H9 (cell line): ENCODE results near the gene CAMK2G. TPM values are rescaled to one million over a fixed set of nuclear protein-coding genes. Genes with fewer than 3 reads are reported as not detected.

Experiments
- DNase-seq: peaks from one replicate; pipeline ENCODE4 v3.0.0-alpha.2; 2017
- H2AFZ ChIP-seq: one replicate; pipeline ENCODE4 v1.6.1; 2013; ENCODE audit warnings: mild to moderate bottlenecking, low read length, control low read depth, moderate library complexity
- H2AK5ac ChIP-seq: 2 replicates; pipeline ENCODE4 v1.6.1; 2013; ENCODE audit warnings: low read length, control low read depth, mixed read lengths; ENCODE audit not compliant: insufficient read length
- H2BK120ac ChIP-seq: one replicate; pipeline ENCODE4 v1.6.1; 2013; ENCODE audit warnings: low read depth, mild to moderate bottlenecking, low read length, control low read depth, inconsistent platforms; ENCODE audit not compliant: poor library complexity, severe bottlenecking
- H2BK12ac ChIP-seq: 2 replicates; pipeline ENCODE4 v1.6.1; 2013; ENCODE audit warnings: low read length, control low read depth, mixed read lengths, low read depth; ENCODE audit not compliant: insufficient read length
- H2BK15ac ChIP-seq: 2 replicates; pipeline ENCODE4 v1.6.1; 2013; ENCODE audit warnings: low read depth, low read length, control low read depth
- H2BK20ac ChIP-seq: one replicate; pipeline ENCODE4 v1.6.1; 2013; ENCODE audit warnings: low read depth, mild to moderate bottlenecking, low read length, control low read depth, inconsistent platforms; ENCODE audit not compliant: poor library complexity, severe bottlenecking
- H2BK5ac ChIP-seq: 2 replicates; pipeline ENCODE4 v1.6.1; 2013; ENCODE audit warnings: low read length, control low read depth, mixed read lengths; ENCODE audit not compliant: insufficient read length
- H3K14ac ChIP-seq: 2 replicates; pipeline ENCODE4 v1.6.1; 2013; ENCODE audit warnings: low read length, control low read depth; ENCODE audit not compliant: insufficient read depth
- H3K18ac ChIP-seq: 2 replicates; pipeline ENCODE4 v1.6.1; 2013; ENCODE audit warnings: low read depth, mild to moderate bottlenecking, mixed read lengths, low read length, control low read depth; ENCODE audit not compliant: insufficient read length
- H3K23ac ChIP-seq: 2 replicates; pipeline ENCODE4 v1.6.1; 2013; ENCODE audit warnings: low read length, control low read depth, mixed read lengths, low read depth; ENCODE audit not compliant: insufficient read length
- H3K23me2 ChIP-seq: 2 replicates; pipeline ENCODE4 v1.6.1; 2013; ENCODE audit warnings: low read depth, mild to moderate bottlenecking, mixed read lengths, low read length, control low read depth; ENCODE audit not compliant: insufficient read length, poor library complexity, severe bottlenecking
- H3K27ac ChIP-seq: 2 replicates; pipeline ENCODE4 v1.5.1; 2013; ENCODE audit warnings: low read length, control low read depth, mixed read lengths, low read depth; ENCODE audit not compliant: insufficient read length
- H3K27me3 ChIP-seq: 2 replicates; pipeline ENCODE4 v1.6.1; 2013; ENCODE audit warnings: low read length, control low read depth, inconsistent platforms; ENCODE audit not compliant: insufficient read depth
- H3K4ac ChIP-seq: 2 replicates; pipeline ENCODE4 v1.6.1; 2013; ENCODE audit warnings: low read depth, mild to moderate bottlenecking, control low read depth, inconsistent platforms, low read length, moderate library complexity
- H3K4me1 ChIP-seq: 2 replicates; pipeline ENCODE4 v1.6.1; 2013; ENCODE audit warnings: low read length, control low read depth, inconsistent platforms; ENCODE audit not compliant: insufficient read depth
- H3K4me2 ChIP-seq: 2 replicates; pipeline ENCODE4 v1.6.1; 2013; ENCODE audit warnings: low read length, control low read depth, mixed read lengths; ENCODE audit not compliant: insufficient read length, insufficient read depth
- H3K56ac ChIP-seq: 2 replicates; pipeline ENCODE4 v1.6.1; 2013; ENCODE audit warnings: low read depth, mild to moderate bottlenecking, mixed read lengths, low read length, control low read depth; ENCODE audit not compliant: insufficient read length
- H3K79me1 ChIP-seq: 2 replicates; pipeline ENCODE4 v1.6.1; 2013; ENCODE audit warnings: low read depth, mild to moderate bottlenecking, moderate library complexity, low read length, control low read depth, inconsistent platforms; ENCODE audit not compliant: insufficient read depth, poor library complexity, severe bottlenecking
- H3K79me2 ChIP-seq: 2 replicates; pipeline ENCODE4 v1.6.1; 2013; ENCODE audit warnings: low read length, control low read depth, inconsistent platforms; ENCODE audit not compliant: insufficient read depth
- H3K9ac ChIP-seq: 2 replicates; pipeline ENCODE4 v1.6.1; 2013; ENCODE audit warnings: low read length, control low read depth, mixed read lengths; ENCODE audit not compliant: insufficient read length; ENCODE audit errors: extremely low read depth
- H3K9me3 ChIP-seq: one replicate; pipeline ENCODE4 v1.6.1; 2013; ENCODE audit warnings: low read depth, low read length, inconsistent platforms; ENCODE audit not compliant: control insufficient read depth
- H3T11ph ChIP-seq: one replicate; pipeline ENCODE4 v1.6.1; 2013; ENCODE audit warnings: mild to moderate bottlenecking, low read length, control low read depth, inconsistent platforms
- H4K20me1 ChIP-seq: one replicate; pipeline ENCODE4 v1.6.1; 2013; ENCODE audit not compliant: control insufficient read depth, insufficient read length, insufficient read depth
- H4K5ac ChIP-seq: 2 replicates; pipeline ENCODE4 v1.6.1; 2013; ENCODE audit warnings: low read depth, mild to moderate bottlenecking, mixed read lengths, low read length, control low read depth; ENCODE audit not compliant: insufficient read length
- H4K8ac ChIP-seq: replicated peaks from 2 replicates; pipeline ENCODE4 v1.6.1; 2013; ENCODE audit warnings: low read length, control low read depth, mixed read lengths, low read depth; ENCODE audit not compliant: insufficient read length
- H4K91ac ChIP-seq: 2 replicates; pipeline ENCODE4 v1.6.1; 2013; ENCODE audit warnings: low read depth, mild to moderate bottlenecking, moderate library complexity, mixed read lengths, low read length, control low read depth; ENCODE audit not compliant: insufficient read length
- H3K27ac Mint-ChIP-seq, 3 experiments: 2 replicates in 2 of 3; 3 replicates in 1 of 3; pipeline ENCODE4 v1.8.0; 2020 to 2021; ENCODE audit warnings: mixed read lengths in 3 of 3, mild to moderate bottlenecking in 1 of 3, moderate library complexity in 1 of 3
- H3K27me3 Mint-ChIP-seq: 2 replicates; pipeline ENCODE4 v1.8.0; 2021; ENCODE audit warnings: low read depth, mild to moderate bottlenecking, moderate library complexity, mixed read lengths
- H3K36me3 Mint-ChIP-seq, 3 experiments: 2 replicates in 2 of 3; 3 replicates in 1 of 3; pipeline ENCODE4 v1.8.0; 2020 to 2021; ENCODE audit warnings: low read depth in 3 of 3, mixed read lengths in 3 of 3; ENCODE audit not compliant: insufficient read depth in 1 of 3
- H3K4me1 Mint-ChIP-seq, 2 experiments: 2 replicates each; pipeline ENCODE4 v1.8.0; 2020; ENCODE audit warnings: mixed read lengths in 2 of 2
- H3K4me3 Mint-ChIP-seq, 2 experiments: 2 replicates in 1 of 2; 3 replicates in 1 of 2; pipeline ENCODE4 v1.8.0; 2020 to 2021; ENCODE audit warnings: mild to moderate bottlenecking in 2 of 2, mixed read lengths in 2 of 2, moderate library complexity in 1 of 2
- H3K9me3 Mint-ChIP-seq, 2 experiments: 2 replicates in 1 of 2; 3 replicates in 1 of 2; pipeline ENCODE4 v1.8.0; 2020; ENCODE audit warnings: mild to moderate bottlenecking in 2 of 2, mixed read lengths in 2 of 2, moderate library complexity in 1 of 2
- CTCF ChIP-seq: fragments of 200-600 bp; sonication (generic); conservative IDR thresholded peaks from 3 replicates; pipeline ENCODE4 v1.8.0; 2021; ENCODE audit warnings: antibody characterized with exemption, mild to moderate bottlenecking
- WGBS: extraction: QIAGEN DNeasy Blood & Tissue Kit; methylation state at CpG from one replicate; pipeline ENCODE4 v1.1.7; 2013; ENCODE audit warnings: missing lambda C conversion rate, low lambda C conversion rate, mixed read lengths; ENCODE audit not compliant: insufficient read length; ENCODE audit errors: extremely low coverage; 5-methylcytosine and 5-hydroxymethylcytosine counted together
- total RNA-seq: library from RNA; stranded (reverse); gene quantifications from 2 replicates; pipeline ENCODE4 v1.2.1, GENCODE V29; 2021

Gene CAMK2G
- total RNA-seq, 1 experiment from 2014 or later = 31.8 TPM

DNA sequence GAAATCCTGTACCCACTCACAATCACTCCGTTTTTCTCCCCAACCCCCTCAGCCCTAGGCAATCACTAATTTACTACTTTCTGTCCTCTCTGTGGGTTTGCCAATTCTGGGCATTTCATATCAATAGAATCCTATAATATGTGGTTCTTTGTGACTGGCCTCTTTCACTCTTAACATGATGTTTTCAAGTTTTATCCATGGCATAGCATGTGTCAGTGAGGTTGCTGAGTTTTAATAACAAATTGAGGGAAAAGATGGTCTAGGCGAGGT is 48.4 kb upstream of the CAMK2G start:
- Histone ChIP-seq H3K4me2 (no peak overlapping the region), H3K18ac (no peak overlapping the region), H3K9me3 (no peaks in the 10 kb centered on the region), H2AK5ac (no peak overlapping the region), H2BK12ac (no peak overlapping the region), H3K27ac (no peak overlapping the region), H3K79me1 (no peaks in the 10 kb centered on the region), H4K20me1 (no peaks in the 10 kb centered on the region), H2BK120ac (no peak overlapping the region), H2BK5ac (no peak overlapping the region), H3T11ph (no peak overlapping the region), H3K23ac (no peak overlapping the region), H2AFZ (no peak overlapping the region), H3K27me3 (no peaks in the 10 kb centered on the region), H4K91ac (no peak overlapping the region), H3K4me1 (peaks cover 5% of the 10 kb centered on the region; the same call in 1 of the 2 replicates), H3K56ac (no peak overlapping the region), H4K8ac (no peak overlapping the region), H3K23me2 (no peaks in the 10 kb centered on the region), H2BK20ac (no peak overlapping the region), H2BK15ac (no peak overlapping the region), H3K9ac (no peak overlapping the region), H3K4ac (no peak overlapping the region), H4K5ac (no peak overlapping the region), H3K14ac (no peak overlapping the region), H3K79me2 (no peaks in the 10 kb centered on the region)
- peaks cover 0 to 2% of the 10 kb centered on the region in 2 experiments; a peak in 2 of 5 replicates for H3K9me3 Mint-ChIP-seq
- H3K4me3 Mint-ChIP-seq = no peak overlapping the region
- WGBS = no CpG with 5 or more reads among the region's 2 CpGs
- no peaks in the 10 kb centered on the region for H3K36me3 Mint-ChIP-seq
- no peak overlapping the region for H3K27ac Mint-ChIP-seq
- H3K27me3 Mint-ChIP-seq = no peaks in the 10 kb centered on the region; the same call in 1 of the 2 replicates
- peaks cover 27 to 36% of the 10 kb centered on the region in 2 experiments for H3K4me1 Mint-ChIP-seq
- no peak for DNase-seq
- TF ChIP-seq CTCF = no peak
